GM12878 (cell line): ENCODE data around the gene PRRC1. TPM values are rescaled to one million over a fixed set of nuclear protein-coding genes. Genes with fewer than 3 reads are reported as not detected.
A peak's percentile ranks its signal among the peaks of the same experiment; 100 is the strongest.

Source experiments
- ATAC-seq: fragments of 200-7000 bp; cut with Tn5 transposase; 3 replicates; pipeline ENCODE4 v1.9.1; 2020; ENCODE audit warnings: mild to moderate bottlenecking, moderate library complexity
- BruUV-seq: library from RNA; stranded (reverse); fragments of 400-500 nt; replicated peaks from 2 replicates; lab custom pipeline; 2021; lab: Mats Ljungman, UMichigan
- CTCF ChIA-PET: fragments of 300-600 bp; sonication (Branson Sonifier 250); formaldehyde crosslinking; extraction: SDS; loops from one replicate; lab custom pipeline; 2021; ENCODE audit warnings: inconsistent platforms; lab: Yijun Ruan, JAX
- POLR2A ChIA-PET: fragments of 350-600 bp; formaldehyde crosslinking; extraction: SDS; loops from one replicate; lab custom pipeline; 2021; ENCODE audit warnings: inconsistent platforms; lab: Charles Lee
- RAD21 ChIA-PET: fragments of 300-600 bp; sonication (Branson Sonifier 250); formaldehyde crosslinking; loops from one replicate; lab custom pipeline; 2023; ENCODE audit warnings: antibody characterized with exemption; ENCODE audit not compliant: unreplicated experiment; lab: Charles Lee
- SMC1A ChIA-PET: fragments of 300-600 bp; sonication (Branson Sonifier 250); formaldehyde crosslinking; loops from one replicate; lab custom pipeline; 2023; ENCODE audit not compliant: unreplicated experiment, uncharacterized antibody; lab: Charles Lee
- DNase-seq: peaks from one replicate; pipeline ENCODE4 v3.0.0-alpha.2; 2011; ENCODE audit warnings: low read depth, low spot score
- FAIRE-seq: peaks from 3 replicates; lab custom pipeline; 2011; peaks lifted over from hg19 to GRCh38; lab: Jason Lieb, UNC
- H2AFZ ChIP-seq: 2 replicates; pipeline ENCODE4 v1.6.0; 2011; ENCODE audit warnings: low read depth, low read length, control low read depth; ENCODE audit not compliant: control insufficient read depth
- H3K27ac ChIP-seq: 2 replicates; pipeline ENCODE4 v1.5.1; 2011; ENCODE audit warnings: control low read depth; ENCODE audit not compliant: control insufficient read depth, insufficient read depth
- H3K27me3 ChIP-seq, 2 experiments: replicated peaks in 1 of 2; 2 replicates each; pipeline versions ENCODE4 v1.6.0 to v1.6.1; 2011; ENCODE audit warnings: low read length in 1 of 2; ENCODE audit not compliant: control insufficient read depth in 2 of 2, insufficient read depth in 2 of 2
- H3K36me3 ChIP-seq, 2 experiments: 2 replicates each; pipeline ENCODE4 v1.5.1; 2011; ENCODE audit warnings: low read length in 1 of 2; ENCODE audit not compliant: control insufficient read depth in 2 of 2, insufficient read depth in 2 of 2
- H3K4me1 ChIP-seq: 2 replicates; pipeline ENCODE4 v1.6.1; 2011; ENCODE audit warnings: mild to moderate bottlenecking, low read length, moderate library complexity, mixed read lengths; ENCODE audit not compliant: control insufficient read depth, insufficient read depth
- H3K4me2 ChIP-seq: 2 replicates; pipeline ENCODE4 v1.6.0; 2011; ENCODE audit warnings: control low read depth; ENCODE audit not compliant: control insufficient read depth, insufficient read depth
- H3K4me3 ChIP-seq: fragments of 200-600 bp; sonication (generic); 2 replicates; pipeline ENCODE4 v1.5.1; 2016
- H3K79me2 ChIP-seq: 2 replicates; pipeline ENCODE4 v1.6.0; 2011; ENCODE audit warnings: low read length; ENCODE audit not compliant: control insufficient read depth, insufficient read depth
- H3K9ac ChIP-seq: 2 replicates; pipeline ENCODE4 v1.8.0; 2011; ENCODE audit warnings: low read length, control low read depth, mixed read lengths; ENCODE audit not compliant: control insufficient read depth, insufficient read depth
- H3K9me3 ChIP-seq: replicated peaks from 3 replicates; pipeline ENCODE4 v1.5.1; 2011; ENCODE audit warnings: mild to moderate bottlenecking, low read length; ENCODE audit not compliant: control insufficient read depth, insufficient read depth
- H4K20me1 ChIP-seq: 2 replicates; pipeline ENCODE4 v1.6.0; 2011; ENCODE audit not compliant: control insufficient read depth, insufficient read depth
- BMI1 ChIP-seq: fragments of 450-650 bp; IDR thresholded peaks from 2 replicates; pipeline ENCODE4 v1.6.1; 2016; ENCODE audit warnings: mild to moderate bottlenecking, moderate library complexity, borderline replicate concordance
- BRCA1 ChIP-seq: IDR thresholded peaks from 2 replicates; pipeline ENCODE4 v1.6.1; 2011; ENCODE audit warnings: low read depth, low read length, improper control_type of control experiment
- CHD4 ChIP-seq: fragments of 200-600 bp; sonication (generic); IDR thresholded peaks from 2 replicates; pipeline ENCODE4 v1.6.1; 2016; ENCODE audit warnings: mild to moderate bottlenecking
- EGR1 ChIP-seq, 2 experiments: IDR thresholded peaks; 1 replicate in 1 of 2; 2 replicates in 1 of 2; pipeline ENCODE4 v1.6.1; 2011 to 2012; ENCODE audit warnings: low read depth in 2 of 2, low read length in 2 of 2, borderline replicate concordance in 1 of 2, mild to moderate bottlenecking in 1 of 2, moderate library complexity in 1 of 2
- EP300 ChIP-seq, 2 experiments: fragments of 150-350 bp in 1 of 2; IDR thresholded peaks; 2 replicates each; pipeline ENCODE4 v1.6.1; 2011 to 2012; ENCODE audit warnings: low read depth in 2 of 2, low read length in 2 of 2, borderline replicate concordance in 1 of 2, improper control_type of control experiment in 1 of 2, inconsistent platforms in 1 of 2; ENCODE audit not compliant: control insufficient read depth in 1 of 2
- ESRRA ChIP-seq: IDR thresholded peaks from 2 replicates; pipeline ENCODE4 v1.6.1; 2012; ENCODE audit warnings: mild to moderate bottlenecking, low read length, improper control_type of control experiment
- KLF5 ChIP-seq: fragments of 450-650 bp; IDR thresholded peaks from 2 replicates; pipeline ENCODE4 v1.6.1; 2014; ENCODE audit warnings: mild to moderate bottlenecking; ENCODE audit not compliant: partially characterized antibody
- MEF2A ChIP-seq: IDR thresholded peaks from 2 replicates; pipeline ENCODE4 v1.6.1; 2011; ENCODE audit warnings: low read depth, mild to moderate bottlenecking, low read length, moderate library complexity; ENCODE audit not compliant: insufficient read depth
- NR2F1 ChIP-seq: fragments of 450-650 bp; conservative IDR thresholded peaks from 2 replicates; pipeline ENCODE4 v1.6.1; 2017; ENCODE audit warnings: mild to moderate bottlenecking
- PML ChIP-seq: IDR thresholded peaks from 2 replicates; pipeline ENCODE4 v1.6.1; 2012; ENCODE audit warnings: low read length, inconsistent platforms
- RCOR1 ChIP-seq: conservative IDR thresholded peaks from 2 replicates; pipeline ENCODE4 v1.6.1; 2012; ENCODE audit warnings: low read depth, low read length, improper control_type of control experiment
- SP1 ChIP-seq: IDR thresholded peaks from one replicate; pipeline ENCODE4 v1.6.1; 2011; ENCODE audit warnings: low read depth, low read length
- SREBF2 ChIP-seq: IDR thresholded peaks from 2 replicates; pipeline ENCODE4 v1.6.1; 2012; ENCODE audit warnings: mild to moderate bottlenecking, low read length
- SRF ChIP-seq, 2 experiments: IDR thresholded peaks; 2 replicates each; pipeline ENCODE4 v1.6.1; 2011; ENCODE audit warnings: low read depth in 2 of 2, low read length in 2 of 2, mild to moderate bottlenecking in 1 of 2, moderate library complexity in 1 of 2
- WGBS: methylation state at CpG from one replicate; pipeline ENCODE4 v1.1.6; 2016; ENCODE audit warnings: low lambda C conversion rate; ENCODE audit not compliant: insufficient replicate concordance, insufficient coverage; ENCODE audit errors: missing lambda C conversion rate; 5-methylcytosine and 5-hydroxymethylcytosine counted together
- in situ Hi-C: fragments of 300-500 bp; cut with MboI; formaldehyde crosslinking; loops from 9 replicates; pipeline ENCODE4 v1.14.3; 2018; ENCODE audit warnings: mixed read lengths
- intact Hi-C: fragments of 100-400 bp; cut with micrococcal nuclease; formaldehyde crosslinking; loops from one replicate; pipeline ENCODE4 v1.14.2; 2022; ENCODE audit not compliant: unreplicated experiment
- polyA plus RNA-seq, 11 experiments: library from polyadenylated mRNA; depleted of rRNA in 4 of 11; unstranded in 6 of 11; stranded (reverse) in 5 of 11; fragments of >200 nt; fragmentation: Nextera tagmentation in 4 of 11; fragmentation: Illumina TruSeq in 1 of 11; extraction: Ambion mirVana in 4 of 11; extraction: Trizol in 1 of 11; gene quantifications; 1 replicate in 1 of 11; 2 replicates in 10 of 11; pipeline versions ENCODE4 v1.2.1 to v1.2.3, GENCODE V29; 2011 to 2016; ENCODE audit warnings: inconsistent platforms in 2 of 11, missing spikeins in 2 of 11, low read depth in 1 of 11
- total RNA-seq, 4 experiments: library from RNA; depleted of rRNA in 3 of 4; stranded (reverse); fragments of >200 nt in 3 of 4; fragmentation: Illumina TruSeq in 1 of 4; extraction: Trizol in 1 of 4; gene quantifications; 2 replicates each; pipeline versions ENCODE4 v1.2.1 to v1.2.3, GENCODE V29; 2013 to 2021
- TF ChIP-seq, protein P1 (sequence below): IDR thresholded peaks from 2 replicates; pipeline ENCODE4 v1.6.1; 2011; ENCODE audit warnings: low read depth, low read length, improper control_type of control experiment, borderline replicate concordance
- TF ChIP-seq, protein P2 (sequence below): IDR thresholded peaks from 2 replicates; pipeline ENCODE4 v1.6.1; 2011; ENCODE audit warnings: low read depth, mild to moderate bottlenecking, low read length, moderate library complexity, borderline replicate concordance; ENCODE audit errors: extremely low read depth
- TF ChIP-seq, protein P3 (sequence below): fragments of 450-650 bp; formaldehyde crosslinking; IDR thresholded peaks from 2 replicates; pipeline ENCODE4 v1.5.0; 2022; ENCODE audit warnings: mild to moderate bottlenecking, missing genetic modification characterization

Gene PRRC1
- total and polyA plus RNA-seq, 10 of the 15 experiments (the other 5 are each of a cell fraction or from before 2014, with no cell fraction given), result 19.0 to 54.5 (median 31.0) TPM

DNA sequence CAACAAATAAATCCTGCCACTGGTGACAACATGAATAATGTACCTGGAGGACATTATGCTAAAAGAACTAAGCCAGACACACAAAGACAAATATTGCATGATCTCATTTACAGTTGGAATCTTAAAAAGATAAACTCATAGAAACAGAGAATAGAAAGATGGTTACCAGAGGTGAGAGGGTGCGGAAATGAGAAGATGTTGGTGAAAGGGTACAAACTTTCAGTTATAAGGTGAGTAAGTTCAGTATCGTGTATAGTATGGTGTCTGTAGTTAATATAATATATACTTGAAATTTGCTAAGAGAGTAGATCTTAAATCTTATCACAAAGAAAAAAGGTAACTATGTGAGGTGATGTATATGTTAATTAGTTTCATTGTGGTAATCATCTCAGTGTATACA is 63.3 kb downstream of the PRRC1 start (continued):
- no peak for TF ChIP-seq CHD4
- no peak for TF ChIP-seq SRF (IDR thresholded peaks at IDR 0.05; ENCODE audit: low read depth in 2 of 2, low read length in 2 of 2)
- no peak for TF ChIP-seq SP1
- TF ChIP-seq, protein P1, sequence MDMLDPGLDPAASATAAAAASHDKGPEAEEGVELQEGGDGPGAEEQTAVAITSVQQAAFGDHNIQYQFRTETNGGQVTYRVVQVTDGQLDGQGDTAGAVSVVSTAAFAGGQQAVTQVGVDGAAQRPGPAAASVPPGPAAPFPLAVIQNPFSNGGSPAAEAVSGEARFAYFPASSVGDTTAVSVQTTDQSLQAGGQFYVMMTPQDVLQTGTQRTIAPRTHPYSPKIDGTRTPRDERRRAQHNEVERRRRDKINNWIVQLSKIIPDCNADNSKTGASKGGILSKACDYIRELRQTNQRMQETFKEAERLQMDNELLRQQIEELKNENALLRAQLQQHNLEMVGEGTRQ, result no peak
- TF ChIP-seq NR2F1, result peak; percentile 51; the same call in 1 of the 2 replicates
- no peak for TF ChIP-seq SREBF2

DNA sequence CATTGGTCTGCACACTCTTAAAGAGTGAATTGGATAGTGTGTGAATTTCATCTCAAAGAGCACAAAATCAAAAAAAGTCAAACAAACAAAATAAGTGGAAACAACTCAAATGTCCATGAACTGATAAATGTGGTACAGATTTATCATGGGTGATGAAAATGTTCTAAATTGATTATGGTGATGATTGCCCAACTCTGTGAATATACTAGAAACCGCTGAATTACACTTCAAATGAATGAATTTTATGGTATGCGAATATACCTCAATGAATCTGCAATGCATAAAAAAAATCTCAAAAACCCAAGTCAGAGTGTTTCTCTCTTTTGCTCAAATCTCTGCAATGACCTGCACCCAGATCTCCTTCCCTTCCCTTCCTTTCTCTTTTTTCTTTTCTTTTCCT is 64.0 kb downstream of the PRRC1 start:
- intact Hi-C loops, result no loop called here
- in situ Hi-C loops, result no loop called here
- Histone ChIP-seq H3K4me1 (peaks cover 13% of the 10 kb centered on the region), H3K36me3 (no peaks in the 10 kb centered on the region), H3K79me2 (no peaks in the 10 kb centered on the region), H3K27ac (no peak overlapping the region), H2AFZ (no peak overlapping the region), H3K27me3 (no peaks in the 10 kb centered on the region), H3K9me3 (no peaks in the 10 kb centered on the region; the same call in 2 of the 3 replicates), H3K4me2 (no peak overlapping the region), H4K20me1 (no peaks in the 10 kb centered on the region), H3K9ac (no peak overlapping the region), H3K4me3 (no peak overlapping the region)
- WGBS, result 83% methylated on average over 2 of the region's 2 CpGs
- ATAC-seq (no peak), FAIRE-seq (no peak), DNase-seq (no peak)
- no TSS peak for BruUV-seq
- CTCF ChIA-PET, result interaction anchor here (0.7 to 2.5 kb wide), 2 partner anchors 9 to 501 kb away, joined by 3 to 15 read pairs; no protein-coding TSS in a partner anchor
- POLR2A ChIA-PET, result interaction anchor here (0.6 kb wide), 1 partner anchor 291 kb away, joined by 4 read pairs; no protein-coding TSS in a partner anchor
- RAD21 ChIA-PET, result no interaction called here
- SMC1A ChIA-PET, result interaction anchor here (1.0 kb wide), 1 partner anchor 64 kb away, joined by 3 read pairs; no protein-coding TSS in a partner anchor
- TF ChIP-seq SP1 (no peak), KLF5 (no peak), EP300 (IDR thresholded peaks at IDR 0.05; ENCODE audit: borderline replicate concordance in 1 of 2, control insufficient read depth in 1 of 2, low read depth in 2 of 2, low read length in 2 of 2) (no peak), BMI1 (no peak), RCOR1 (no peak), MEF2A (no peak), ESRRA (no peak), BRCA1 (no peak), EGR1 (IDR thresholded peaks at IDR 0.05; ENCODE audit: borderline replicate concordance in 1 of 2, low read depth in 2 of 2, low read length in 2 of 2) (no peak), PML (no peak)
- TF ChIP-seq, protein P2, sequence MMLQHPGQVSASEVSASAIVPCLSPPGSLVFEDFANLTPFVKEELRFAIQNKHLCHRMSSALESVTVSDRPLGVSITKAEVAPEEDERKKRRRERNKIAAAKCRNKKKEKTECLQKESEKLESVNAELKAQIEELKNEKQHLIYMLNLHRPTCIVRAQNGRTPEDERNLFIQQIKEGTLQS, result no peak
- TF ChIP-seq, protein P3, sequence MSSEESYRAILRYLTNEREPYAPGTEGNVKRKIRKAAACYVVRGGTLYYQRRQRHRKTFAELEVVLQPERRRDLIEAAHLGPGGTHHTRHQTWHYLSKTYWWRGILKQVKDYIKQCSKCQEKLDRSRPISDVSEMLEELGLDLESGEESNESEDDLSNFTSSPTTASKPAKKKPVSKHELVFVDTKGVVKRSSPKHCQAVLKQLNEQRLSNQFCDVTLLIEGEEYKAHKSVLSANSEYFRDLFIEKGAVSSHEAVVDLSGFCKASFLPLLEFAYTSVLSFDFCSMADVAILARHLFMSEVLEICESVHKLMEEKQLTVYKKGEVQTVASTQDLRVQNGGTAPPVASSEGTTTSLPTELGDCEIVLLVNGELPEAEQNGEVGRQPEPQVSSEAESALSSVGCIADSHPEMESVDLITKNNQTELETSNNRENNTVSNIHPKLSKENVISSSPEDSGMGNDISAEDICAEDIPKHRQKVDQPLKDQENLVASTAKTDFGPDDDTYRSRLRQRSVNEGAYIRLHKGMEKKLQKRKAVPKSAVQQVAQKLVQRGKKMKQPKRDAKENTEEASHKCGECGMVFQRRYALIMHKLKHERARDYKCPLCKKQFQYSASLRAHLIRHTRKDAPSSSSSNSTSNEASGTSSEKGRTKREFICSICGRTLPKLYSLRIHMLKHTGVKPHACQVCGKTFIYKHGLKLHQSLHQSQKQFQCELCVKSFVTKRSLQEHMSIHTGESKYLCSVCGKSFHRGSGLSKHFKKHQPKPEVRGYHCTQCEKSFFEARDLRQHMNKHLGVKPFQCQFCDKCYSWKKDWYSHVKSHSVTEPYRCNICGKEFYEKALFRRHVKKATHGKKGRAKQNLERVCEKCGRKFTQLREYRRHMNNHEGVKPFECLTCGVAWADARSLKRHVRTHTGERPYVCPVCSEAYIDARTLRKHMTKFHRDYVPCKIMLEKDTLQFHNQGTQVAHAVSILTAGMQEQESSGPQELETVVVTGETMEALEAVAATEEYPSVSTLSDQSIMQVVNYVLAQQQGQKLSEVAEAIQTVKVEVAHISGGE (CRISPR knock-in tag), result no peak
